Type B pancreatic cell (in vitro differentiated cells): ENCODE measurements around the gene E4F1. TPM values are rescaled to one million over a fixed set of nuclear protein-coding genes. Genes with fewer than 3 reads are reported as not detected.
A peak's percentile ranks its signal among the peaks of the same experiment; 100 is the strongest.
"Not testable (repeated sequence)": the region's sequence is repeated elsewhere in the genome, so short reads cannot be mapped to it uniquely, and the experiment has no call there.

ENCODE experiments used
- DNase-seq: peaks from one replicate; pipeline ENCODE4 v3.0.0; 2021; ENCODE audit warnings: mixed read lengths; ENCODE audit not compliant: unreplicated experiment; ENCODE audit errors: extremely low spot score
- H3K27ac Mint-ChIP-seq: 2 replicates; pipeline ENCODE4 v1.8.0; 2021; ENCODE audit warnings: mild to moderate bottlenecking, mixed read lengths
- H3K27me3 Mint-ChIP-seq: 2 replicates; pipeline ENCODE4 v1.8.0; 2021; ENCODE audit warnings: mixed read lengths
- H3K36me3 Mint-ChIP-seq: 2 replicates; pipeline ENCODE4 v1.8.0; 2021; ENCODE audit warnings: mixed read lengths
- H3K4me1 Mint-ChIP-seq: one replicate; pipeline ENCODE4 v1.8.0; 2021; ENCODE audit warnings: mixed read lengths; ENCODE audit not compliant: unreplicated experiment
- H3K4me3 Mint-ChIP-seq: 2 replicates; pipeline ENCODE4 v1.8.0; 2021; ENCODE audit warnings: mild to moderate bottlenecking, mixed read lengths
- H3K9me3 Mint-ChIP-seq: 2 replicates; pipeline ENCODE4 v1.8.0; 2021; ENCODE audit warnings: mixed read lengths
- CTCF ChIP-seq: fragments of 200-600 bp; sonication (generic); conservative IDR thresholded peaks from 2 replicates; pipeline ENCODE4 v1.5.0; 2021; ENCODE audit warnings: antibody characterized with exemption, mild to moderate bottlenecking
- total RNA-seq: library from RNA; stranded (reverse); gene quantifications from 2 replicates; pipeline ENCODE4 v1.2.1, GENCODE V29; 2021; ENCODE audit warnings: low replicate concordance

Gene E4F1
- total RNA-seq, 1 donor from 2014 or later: 30.4 TPM

DNA sequence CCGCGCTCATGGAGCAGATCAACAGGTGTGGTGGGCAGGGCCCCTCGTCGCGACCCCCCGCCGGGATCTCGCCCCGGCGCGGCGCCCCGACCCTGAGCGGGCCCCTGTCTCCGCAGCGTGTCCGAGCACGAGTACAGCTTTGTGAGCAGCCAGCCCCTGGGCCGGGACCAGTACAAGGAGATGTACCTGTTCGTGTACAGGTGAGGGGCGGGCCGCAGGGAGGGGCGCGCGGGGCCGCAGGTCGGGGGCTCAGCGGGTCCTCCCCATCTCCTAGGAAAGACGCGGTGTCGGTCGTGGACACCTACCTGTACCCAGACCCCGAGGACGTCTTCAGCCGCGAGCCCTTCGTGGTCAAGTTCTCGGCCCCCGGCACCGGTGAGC lies 13.7 kb downstream of the E4F1 start:
- no peak overlapping the region for H3K27ac Mint-ChIP-seq
- H3K36me3 Mint-ChIP-seq: peaks cover 3% of the 10 kb centered on the region
- TF ChIP-seq CTCF: no peak
- peaks cover 19% of the 10 kb centered on the region for H3K27me3 Mint-ChIP-seq
- no peaks in the 10 kb centered on the region for H3K4me1 Mint-ChIP-seq
- H3K9me3 Mint-ChIP-seq: no peaks in the 10 kb centered on the region
- DNase-seq: no peak
- H3K4me3 Mint-ChIP-seq: no peak overlapping the region

- DNase-seq: no peak
- Mint-ChIP-seq H3K4me3 (no peak overlapping the region), H3K9me3 (no peaks in the 10 kb centered on the region), H3K27me3 (peaks cover 19% of the 10 kb centered on the region), H3K27ac (no peak overlapping the region), H3K4me1 (no peaks in the 10 kb centered on the region), H3K36me3 (peaks cover 7% of the 10 kb centered on the region)
- TF ChIP-seq CTCF: no peak
These were observed 14.2 kb downstream of the E4F1 start for GRCh38 chr16:2237493-2238149.

GRCh38 chr16:2238150-2238837 lies 14.9 kb downstream of the E4F1 start:
- Mint-ChIP-seq H3K36me3 (peaks cover 7% of the 10 kb centered on the region), H3K4me1 (no peaks in the 10 kb centered on the region)

DNA sequence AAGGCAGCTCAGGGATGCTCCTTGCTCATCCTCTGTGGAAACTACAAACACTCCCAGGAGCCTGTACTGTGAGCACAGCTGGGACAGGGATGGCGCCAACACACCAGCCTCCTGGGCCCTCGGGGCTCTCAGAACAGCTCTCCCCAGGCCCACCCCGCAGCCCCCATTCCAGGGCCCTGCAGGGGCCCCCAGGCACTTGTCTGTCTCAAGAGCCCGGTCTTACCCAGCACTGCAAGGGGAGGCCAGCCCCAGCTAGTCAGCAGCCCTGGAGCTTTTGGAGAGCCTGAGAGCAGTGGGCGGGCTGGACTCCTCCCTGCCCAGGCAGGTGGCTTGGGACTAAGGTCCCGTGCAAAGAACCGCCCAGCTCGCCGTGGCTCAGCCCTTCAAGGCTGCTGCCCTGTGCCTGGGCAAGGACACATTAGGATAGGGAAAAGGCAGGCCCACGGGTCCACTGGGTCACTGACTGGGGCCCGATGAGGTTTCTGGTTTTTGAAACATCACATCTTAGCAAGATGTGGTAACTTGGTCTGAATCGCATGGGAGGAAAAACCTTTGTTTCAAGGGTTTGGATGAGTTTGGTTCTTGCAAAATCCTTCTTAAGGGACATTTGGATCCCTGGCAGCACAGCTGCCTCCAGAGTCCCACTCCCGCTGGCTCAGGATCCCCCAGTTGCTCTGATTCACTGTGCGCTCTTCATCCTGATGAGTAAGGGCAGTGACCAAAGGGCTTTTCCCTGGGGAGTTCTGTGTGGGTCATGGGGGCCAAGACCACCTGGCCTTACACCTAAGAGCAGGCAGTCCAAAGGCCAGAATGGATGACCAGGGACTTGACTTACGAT lies 15.7 kb downstream of the E4F1 start:
- no peak overlapping the region for H3K4me3 Mint-ChIP-seq
- no peak for DNase-seq

More at GRCh38 chr16:2238150-2238837, 14.9 kb downstream of the E4F1 start:
- Mint-ChIP-seq H3K9me3 (no peaks in the 10 kb centered on the region), H3K27ac (no peak overlapping the region), H3K4me3 (no peak overlapping the region), H3K27me3 (peaks cover 19% of the 10 kb centered on the region)
- no peak for DNase-seq
- TF ChIP-seq CTCF: no peak

DNA sequence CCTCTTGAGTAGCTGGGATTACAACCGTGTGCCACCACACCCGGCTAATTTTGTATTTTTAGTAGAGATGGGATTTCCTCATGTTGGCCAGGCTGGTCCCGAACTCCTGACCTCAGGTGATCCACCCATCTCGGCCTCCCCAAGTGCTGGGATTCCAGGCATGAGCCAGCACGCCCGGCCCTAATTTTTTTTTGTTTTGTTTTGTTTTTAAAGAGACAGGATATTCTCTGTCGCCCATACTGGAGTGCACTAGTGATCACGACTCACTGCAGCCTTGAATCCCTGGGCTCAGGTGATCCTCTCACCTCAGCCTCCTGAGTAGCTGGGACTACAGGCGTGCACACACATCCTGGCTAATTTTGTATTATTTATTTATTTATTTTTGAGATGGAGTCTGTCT lies 16.9 kb downstream of the E4F1 start:
- H3K4me3 Mint-ChIP-seq, H3K9me3 Mint-ChIP-seq, DNase-seq, H3K4me1 Mint-ChIP-seq, H3K36me3 Mint-ChIP-seq, H3K27ac Mint-ChIP-seq: not testable (repeated sequence)
- peaks cover 18% of the 10 kb centered on the region for H3K27me3 Mint-ChIP-seq

More for the DNA sequence above, 15.7 kb downstream of the E4F1 start:
- TF ChIP-seq CTCF: no peak
- H3K4me1 Mint-ChIP-seq: no peaks in the 10 kb centered on the region
- no peak overlapping the region for H3K27ac Mint-ChIP-seq
- no peaks in the 10 kb centered on the region for H3K9me3 Mint-ChIP-seq
- peaks cover 19% of the 10 kb centered on the region for H3K27me3 Mint-ChIP-seq
- H3K36me3 Mint-ChIP-seq: peaks cover 7% of the 10 kb centered on the region

GRCh38 chr16:2242598-2242997 lies 19.2 kb downstream of the E4F1 start:
- Mint-ChIP-seq H3K27me3 (peaks cover 5% of the 10 kb centered on the region), H3K36me3 (peaks cover 7% of the 10 kb centered on the region), H3K27ac (peak overlapping the region; percentile 7), H3K4me1 (no peaks in the 10 kb centered on the region), H3K9me3 (no peaks in the 10 kb centered on the region), H3K4me3 (no peak overlapping the region)
- TF ChIP-seq CTCF: no peak
- no peak for DNase-seq
